Omental fat pad (tissue), 4 donors: ENCODE results near the gene ADSS1. TPM values are rescaled to one million over a fixed set of nuclear protein-coding genes. Genes with fewer than 3 reads are reported as not detected.

ENCODE experiments used
- ATAC-seq: fragments of 150-250 bp; one replicate; pipeline ENCODE4 v1.9.1; 2016; ENCODE audit warnings: mild to moderate bottlenecking, moderate library complexity; ENCODE audit not compliant: low FRiP score
- DNase-seq: peaks from one replicate; pipeline ENCODE4 v3.0.0-alpha.2; 2019; ENCODE audit warnings: low spot score
- CTCF ChIP-seq, 3 donors: fragments of 450-650 bp; IDR thresholded peaks; one replicate each; pipeline ENCODE4 v1.5.1; 2016 to 2017; ENCODE audit warnings: antibody characterized with exemption in 3 of 3, mild to moderate bottlenecking in 3 of 3, moderate library complexity in 2 of 3
- total RNA-seq, 4 donors: library from RNA; depleted of rRNA; stranded (reverse); fragments of >200 nt; gene quantifications; one replicate each; pipeline ENCODE4 v1.1.0, GENCODE V29; 2016

Gene ADSS1
- 10 to 100 TPM in 1 of 4 donors, 1 to 10 TPM in 3; 3.7 to 26.0 (median 5.6) TPM for total RNA-seq

GRCh38 chr14:104723651-104724406 is at the start of gene ADSS1:
TSS of gene ADSS1 (plus strand) at chr14:104724229. CDS start at chr14:104724271, 42 bp downstream.
- DNase-seq (no peak), ATAC-seq (peak; percentile 29)
- TF ChIP-seq CTCF (IDR thresholded peaks at IDR 0.05) = peak in 1 of 3 donors; percentile 67

- no peak for TF ChIP-seq CTCF (IDR thresholded peaks at IDR 0.05)
- no peak for ATAC-seq
- no peak for DNase-seq
These were observed 48.6 kb upstream of the ADSS1 start for GRCh38 chr14:104675447-104675846.

GRCh38 chr14:104676130-104676693 is 47.8 kb upstream of the ADSS1 start:
- no peak for ATAC-seq
- TF ChIP-seq CTCF (IDR thresholded peaks at IDR 0.05) = no peak
- no peak for DNase-seq

GRCh38 chr14:104676694-104677511 is 47.1 kb upstream of the ADSS1 start:
- ATAC-seq (no peak), DNase-seq (no peak)
- TF ChIP-seq CTCF (IDR thresholded peaks at IDR 0.05) = no peak

GRCh38 chr14:104677512-104678332 is 46.3 kb upstream of the ADSS1 start:
- no peak for DNase-seq
- ATAC-seq = peak; percentile 62
- TF ChIP-seq CTCF (IDR thresholded peaks at IDR 0.05) = no peak

- no peak for TF ChIP-seq CTCF (IDR thresholded peaks at IDR 0.05)
- no peak for ATAC-seq
- no peak for DNase-seq
These were observed 45.7 kb upstream of the ADSS1 start for GRCh38 chr14:104678346-104678745.
